Gastrocnemius medialis (tissue), 4 donors: ENCODE measurements around the gene ARVCF. TPM values are rescaled to one million over a fixed set of nuclear protein-coding genes. Genes with fewer than 3 reads are reported as not detected.

Source experiments
- ATAC-seq, 2 donors: fragments of 150-250 bp; one replicate each; pipeline ENCODE4 v1.9.1; 2016
- DNase-seq, 2 donors: peaks; one replicate each; pipeline ENCODE4 v3.0.0-alpha.2; 2019
- H3K27ac ChIP-seq, 4 donors: fragments of 200-600 bp; sonication (generic); 1 replicate in 1 of 4; 2 replicates in 3 of 4; pipeline ENCODE4 v1.5.1; 2016 to 2018; ENCODE audit warnings: mild to moderate bottlenecking in 2 of 4, moderate library complexity in 1 of 4
- H3K27me3 ChIP-seq, 3 donors: fragments of 200-600 bp; sonication (generic) in 2 of 3; 1 replicate in 1 of 3; 2 replicates in 2 of 3; pipeline versions ENCODE4 v1.5.1 to v1.6.0; 2016 to 2019; ENCODE audit warnings: mild to moderate bottlenecking in 1 of 3, moderate library complexity in 1 of 3
- H3K36me3 ChIP-seq, 2 donors: fragments of 200-600 bp; sonication (generic) in 1 of 2; one replicate each; pipeline ENCODE4 v1.5.1; 2017 to 2018
- H3K4me1 ChIP-seq, 2 donors: fragments of 200-600 bp; sonication (generic) in 1 of 2; one replicate each; pipeline ENCODE4 v1.5.1; 2016 to 2017; ENCODE audit warnings: mild to moderate bottlenecking in 2 of 2
- H3K4me3 ChIP-seq, 4 donors: fragments of 200-600 bp; sonication (generic) in 3 of 4; 1 replicate in 1 of 4; 2 replicates in 3 of 4; pipeline ENCODE4 v1.5.1; 2016 to 2019; ENCODE audit warnings: mild to moderate bottlenecking in 2 of 4
- H3K9me3 ChIP-seq, 3 donors: fragments of 200-600 bp; sonication (generic) in 2 of 3; 1 replicate in 1 of 3; 2 replicates in 2 of 3; pipeline ENCODE4 v1.5.1; 2016 to 2019
- CTCF ChIP-seq, 5 experiments: fragments of 450-650 bp in 3 of 5; fragments of 200-600 bp in 2 of 5; sonication (generic) in 2 of 5; IDR thresholded peaks in 4 of 5; conservative IDR thresholded peaks in 1 of 5; 1 replicate in 4 of 5; 2 replicates in 1 of 5; pipeline ENCODE4 v1.5.1; 2016 to 2019; ENCODE audit warnings: antibody characterized with exemption in 5 of 5, mild to moderate bottlenecking in 3 of 5, moderate library complexity in 3 of 5
- POLR2A ChIP-seq, 2 donors: fragments of 450-650 bp; IDR thresholded peaks; one replicate each; pipeline ENCODE4 v1.6.1; 2017; ENCODE audit warnings: antibody characterized with exemption in 2 of 2, mild to moderate bottlenecking in 2 of 2, moderate library complexity in 2 of 2
- in situ Hi-C, 4 donors: fragments of 200-750 bp; cut with MboI; loops; one replicate each; pipeline versions ENCODE4 v1.15.0 to v1.8.0; 2017; ENCODE audit warnings: low sequenced_read_pairs in 4 of 4
- intact Hi-C: fragments of 100-400 bp; cut with DNase I; formaldehyde crosslinking; loops from one replicate; pipeline ENCODE4 v1.15.1; 2023; ENCODE audit warnings: low total_unique reads
- total RNA-seq, 4 donors: library from RNA; depleted of rRNA; stranded (reverse); fragments of >200 nt; gene quantifications; one replicate each; pipeline versions ENCODE4 v1.1.0 to v1.2.3, GENCODE V29; 2016

Gene ARVCF
- total RNA-seq, 4 donors from 2014 or later = 6.9 to 19.6 (median 18.0) TPM

DNA sequence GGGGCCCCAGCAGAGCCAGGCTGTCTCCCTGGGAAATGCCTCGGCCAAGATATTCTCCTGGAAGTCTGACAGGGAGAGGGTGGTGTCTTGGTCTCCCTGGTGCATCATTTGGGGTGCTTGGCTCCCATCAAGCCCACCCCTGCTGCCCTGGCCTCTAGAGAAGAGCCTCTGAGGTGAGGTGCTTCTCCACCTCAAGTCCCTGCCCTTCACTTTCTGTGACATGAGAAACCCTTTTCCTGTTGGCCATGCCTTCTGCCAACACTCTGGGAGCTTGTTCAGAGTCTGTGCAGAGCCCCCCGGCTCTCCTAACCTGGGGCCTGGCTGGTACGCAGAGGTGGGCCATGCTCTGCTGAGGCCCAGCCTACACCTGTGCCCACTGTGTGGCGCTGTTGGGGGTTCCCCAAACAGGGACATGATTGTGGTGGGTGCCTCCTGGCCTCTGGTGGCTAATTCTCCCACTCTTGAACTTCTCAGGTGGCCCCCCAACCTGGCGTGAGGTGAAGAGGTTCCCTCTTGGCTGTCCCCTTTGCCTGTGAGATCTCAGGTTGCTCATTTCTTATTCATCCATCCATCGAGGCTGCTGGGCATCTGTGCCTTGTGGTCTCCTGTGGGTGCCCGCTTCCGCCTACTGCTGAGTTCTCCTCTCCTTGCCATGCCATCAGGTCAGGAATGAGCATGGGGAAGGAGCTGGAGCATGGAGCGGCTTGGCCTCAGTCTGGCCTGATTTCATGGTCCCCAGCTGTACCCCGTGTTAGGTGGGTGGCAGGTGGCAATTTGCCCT is 44.3 kb upstream of the ARVCF start:
- H3K27me3 ChIP-seq = no peaks in the 10 kb centered on the region
- ATAC-seq (no peak), DNase-seq (no peak)
- no peak overlapping the region for H3K27ac ChIP-seq
- intact Hi-C loops (no loop called here), in situ Hi-C loops (no loop called here)
- peaks cover 0 to 56% of the 10 kb centered on the region in 2 donors for H3K36me3 ChIP-seq
- TF ChIP-seq POLR2A (IDR thresholded peaks at IDR 0.05) (no peak), CTCF (IDR thresholded peaks at IDR 0.05 in 4 of 5, conservative IDR thresholded peaks at IDR 0.05 in 1 of 5) (no peak)
- H3K4me3 ChIP-seq = no peak overlapping the region
- no peaks in the 10 kb centered on the region for H3K9me3 ChIP-seq
- peaks cover 6 to 16% of the 10 kb centered on the region in 2 donors for H3K4me1 ChIP-seq

GRCh38 chr22:20058989-20059770 is 42.6 kb upstream of the ARVCF start:
- in situ Hi-C loops (no loop called here), intact Hi-C loops (no loop called here)
- peaks cover 0 to 66% of the 10 kb centered on the region in 2 donors for H3K36me3 ChIP-seq
- H3K9me3 ChIP-seq = no peaks in the 10 kb centered on the region
- H3K27me3 ChIP-seq = no peaks in the 10 kb centered on the region
- no peak for DNase-seq
- TF ChIP-seq POLR2A (IDR thresholded peaks at IDR 0.05) (no peak), CTCF (IDR thresholded peaks at IDR 0.05 in 4 of 5, conservative IDR thresholded peaks at IDR 0.05 in 1 of 5) (no peak)
- ATAC-seq = no peak
- H3K4me3 ChIP-seq = no peak overlapping the region
- H3K27ac ChIP-seq = no peak overlapping the region
- H3K4me1 ChIP-seq = peaks cover 6 to 12% of the 10 kb centered on the region in 2 donors

GRCh38 chr22:20057596-20058268 is 41.1 kb upstream of the ARVCF start:
- DNase-seq = no peak
- Histone ChIP-seq H3K27ac (no peak overlapping the region), H3K9me3 (no peaks in the 10 kb centered on the region), H3K36me3 (peaks cover 0 to 80% of the 10 kb centered on the region in 2 donors), H3K27me3 (no peaks in the 10 kb centered on the region), H3K4me1 (no peaks in the 10 kb centered on the region), H3K4me3 (no peak overlapping the region)
- no peak for TF ChIP-seq CTCF (IDR thresholded peaks at IDR 0.05 in 4 of 5, conservative IDR thresholded peaks at IDR 0.05 in 1 of 5)
- in situ Hi-C loops (no loop called here), intact Hi-C loops (no loop called here)
- ATAC-seq = no peak

GRCh38 chr22:20056696-20057386 is 40.2 kb upstream of the ARVCF start:
- H3K36me3 ChIP-seq = peaks cover 0 to 78% of the 10 kb centered on the region in 2 donors
- DNase-seq (no peak), ATAC-seq (no peak)
- H3K4me3 ChIP-seq = no peak overlapping the region
- no peaks in the 10 kb centered on the region for H3K4me1 ChIP-seq
- intact Hi-C loops = no loop called here
- no peak overlapping the region for H3K27ac ChIP-seq
- no peaks in the 10 kb centered on the region for H3K27me3 ChIP-seq
- TF ChIP-seq CTCF (IDR thresholded peaks at IDR 0.05 in 4 of 5, conservative IDR thresholded peaks at IDR 0.05 in 1 of 5) (no peak), POLR2A (IDR thresholded peaks at IDR 0.05) (no peak)
- H3K9me3 ChIP-seq = no peaks in the 10 kb centered on the region
- in situ Hi-C loops = no loop called here
